GM12891 (cell line): ENCODE measurements around the gene ANKRD10.

ENCODE experiments used
- DNase-seq: peaks from one replicate; pipeline ENCODE4 v3.0.0; 2011; ENCODE audit warnings: low spot score; ENCODE audit not compliant: insufficient read length
- FAIRE-seq: peaks from 2 replicates; lab custom pipeline; 2011; peaks lifted over from hg19 to GRCh38; lab: Jason Lieb, UNC
- PAX5 ChIP-seq: IDR thresholded peaks from 2 replicates; pipeline ENCODE4 v1.6.1; 2011; ENCODE audit warnings: low read length, moderate library complexity, mild to moderate bottlenecking; ENCODE audit not compliant: insufficient read depth, severe bottlenecking
- POLR2A ChIP-seq: IDR thresholded peaks from 2 replicates; pipeline ENCODE4 v1.6.1; 2011; ENCODE audit warnings: low read depth, low read length, control low read depth
- POLR2AphosphoS5 ChIP-seq: IDR thresholded peaks from 2 replicates; pipeline ENCODE4 v1.6.1; 2011; ENCODE audit warnings: low read depth, low read length, control low read depth
- POU2F2 ChIP-seq: IDR thresholded peaks from 2 replicates; pipeline ENCODE4 v1.6.1; 2011; ENCODE audit warnings: low read depth, mild to moderate bottlenecking, control low read depth, low read length, moderate library complexity
- SPI1 ChIP-seq: IDR thresholded peaks from 2 replicates; pipeline ENCODE4 v1.6.1; 2011; ENCODE audit warnings: low read depth, low read length, control low read depth
- TAF1 ChIP-seq: IDR thresholded peaks from 2 replicates; pipeline ENCODE4 v1.6.1; 2011; ENCODE audit warnings: low read depth, low read length, control low read depth

The ANKRD10 gene

GRCh38 chr13:110902370-110902769, 12.5 kb downstream of the ANKRD10 start:
- no peak for DNase-seq
- no peak for TF ChIP-seq TAF1
- no peak for TF ChIP-seq PAX5
- no peak for TF ChIP-seq POLR2A
- TF ChIP-seq POLR2AphosphoS5, result no peak
- no peak for TF ChIP-seq SPI1
- TF ChIP-seq POU2F2, result no peak
- no peak for FAIRE-seq

- DNase-seq (no peak), FAIRE-seq (no peak)
- TF ChIP-seq POLR2A, result no peak; the same call in 1 of the 2 replicates
- TF ChIP-seq POLR2AphosphoS5, result no peak
- no peak for TF ChIP-seq SPI1
- TF ChIP-seq TAF1, result no peak
- TF ChIP-seq PAX5, result no peak
- no peak for TF ChIP-seq POU2F2
Measured at GRCh38 chr13:110897521-110897920, 17.3 kb downstream of the ANKRD10 start.

GRCh38 chr13:110897014-110897413, 17.9 kb downstream of the ANKRD10 start:
- TF ChIP-seq SPI1, result no peak
- no peak for TF ChIP-seq POLR2AphosphoS5
- TF ChIP-seq POU2F2, result no peak
- no peak for TF ChIP-seq TAF1
- TF ChIP-seq PAX5, result no peak
- no peak for TF ChIP-seq POLR2A
- FAIRE-seq (no peak), DNase-seq (no peak)

DNA sequence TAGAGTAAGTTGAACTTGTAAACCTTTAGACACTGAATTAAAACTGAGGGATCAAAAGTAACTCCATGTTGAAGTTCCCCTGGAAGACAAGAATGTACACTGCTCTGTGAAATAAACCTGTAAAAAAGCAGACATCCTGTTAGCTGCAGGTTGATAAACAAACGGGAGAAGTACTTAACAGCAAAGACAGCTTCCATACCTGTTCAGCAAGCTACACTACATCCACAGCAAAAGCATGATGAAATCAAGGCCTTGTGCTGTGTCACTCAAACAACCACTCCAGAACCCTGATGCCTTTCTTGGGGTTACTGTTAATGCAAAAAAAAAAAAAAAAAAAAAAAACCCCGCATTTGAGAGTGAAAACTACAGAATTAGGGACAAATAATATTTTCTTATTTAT, 20.8 kb downstream of the ANKRD10 start:
- FAIRE-seq, result no peak

GRCh38 chr13:110893571-110893970, 21.3 kb downstream of the ANKRD10 start:
- TF ChIP-seq TAF1 (no peak), SPI1 (no peak), POU2F2 (no peak), PAX5 (no peak), POLR2A (no peak), POLR2AphosphoS5 (no peak)
- FAIRE-seq, result no peak
- no peak for DNase-seq

More for the DNA sequence above, 20.8 kb downstream of the ANKRD10 start:
- TF ChIP-seq POLR2A (no peak), SPI1 (no peak), POLR2AphosphoS5 (no peak), TAF1 (no peak), PAX5 (no peak), POU2F2 (no peak)
- no peak for DNase-seq

DNA sequence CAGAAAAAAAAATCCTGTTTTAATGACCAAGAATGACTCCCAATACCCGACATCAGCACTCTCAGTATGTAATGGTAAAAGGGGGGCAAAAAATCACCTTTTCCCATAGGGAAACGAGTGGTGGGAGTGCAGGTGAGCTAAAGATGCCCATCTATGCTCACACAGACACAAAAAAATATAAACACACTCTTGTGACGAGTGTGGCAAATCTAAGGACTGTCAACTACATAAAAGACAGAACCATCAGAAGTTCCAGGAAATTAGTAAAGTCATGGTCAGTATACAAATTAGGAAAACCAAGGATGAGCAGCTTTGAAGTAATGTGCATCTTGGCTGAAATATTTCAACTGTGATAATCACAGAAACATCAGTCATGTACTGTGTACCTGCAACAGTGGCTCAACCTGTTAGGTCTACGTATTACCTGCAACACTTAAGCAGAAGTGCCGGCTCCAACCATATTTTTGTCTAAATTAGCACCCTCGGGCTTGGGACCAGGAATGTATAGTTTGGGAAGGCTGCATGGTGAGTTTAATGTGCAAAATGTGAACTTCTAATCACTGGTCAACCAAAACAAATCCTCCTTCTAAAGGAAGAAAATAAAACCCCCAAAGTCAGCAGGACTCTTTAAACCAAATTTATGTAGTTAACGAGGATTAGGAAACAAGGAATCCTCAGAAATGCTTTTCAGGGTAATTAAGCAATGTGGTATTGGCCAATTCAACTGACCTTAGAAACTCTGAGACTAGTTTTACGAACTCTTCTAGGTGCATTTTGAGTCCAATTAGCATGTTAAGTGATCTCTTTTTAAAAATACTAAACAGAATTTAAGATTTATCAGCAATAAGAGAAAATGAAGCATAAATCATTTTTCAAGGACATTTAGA, 24.3 kb downstream of the ANKRD10 start:
- TF ChIP-seq PAX5 (no peak), POLR2A (peak; percentile 62; the same call in 1 of the 2 replicates), SPI1 (no peak), POU2F2 (no peak), POLR2AphosphoS5 (peak; percentile 64)
- FAIRE-seq (peak; percentile 35), DNase-seq (no peak)

- FAIRE-seq, result no peak
Measured at GRCh38 chr13:110888390-110888789, 26.5 kb downstream of the ANKRD10 start.

GRCh38 chr13:110887597-110888333, 27.1 kb downstream of the ANKRD10 start:
- 0 out of 2 replicates have a peak, but pooled peaks have one; percentile 47 for TF ChIP-seq POLR2AphosphoS5
- TF ChIP-seq POU2F2, result peak; percentile 26; the same call in 1 of the 2 replicates
- no peak for TF ChIP-seq PAX5
- TF ChIP-seq TAF1, result no peak
- no peak for TF ChIP-seq SPI1
- TF ChIP-seq POLR2A, result peak; percentile 43; the same call in 1 of the 2 replicates
- no peak for FAIRE-seq
- no peak for DNase-seq

More at GRCh38 chr13:110888390-110888789, 26.5 kb downstream of the ANKRD10 start:
- TF ChIP-seq TAF1, result no peak
- no peak for TF ChIP-seq PAX5
- no peak for TF ChIP-seq POU2F2
- TF ChIP-seq SPI1, result no peak
- no peak for TF ChIP-seq POLR2AphosphoS5
- no peak for TF ChIP-seq POLR2A
- no peak for DNase-seq

- no peak for DNase-seq
- TF ChIP-seq SPI1 (no peak), POLR2A (no peak; the same call in 1 of the 2 replicates), POU2F2 (no peak), POLR2AphosphoS5 (no peak; the same call in 1 of the 2 replicates), TAF1 (no peak), PAX5 (no peak)
- peak; percentile 5 for FAIRE-seq
Measured at GRCh38 chr13:110886870-110887596, 27.8 kb downstream of the ANKRD10 start.
